Measurements from ENCODE around the gene ARHGAP26.

Gene ARHGAP26

DNA sequence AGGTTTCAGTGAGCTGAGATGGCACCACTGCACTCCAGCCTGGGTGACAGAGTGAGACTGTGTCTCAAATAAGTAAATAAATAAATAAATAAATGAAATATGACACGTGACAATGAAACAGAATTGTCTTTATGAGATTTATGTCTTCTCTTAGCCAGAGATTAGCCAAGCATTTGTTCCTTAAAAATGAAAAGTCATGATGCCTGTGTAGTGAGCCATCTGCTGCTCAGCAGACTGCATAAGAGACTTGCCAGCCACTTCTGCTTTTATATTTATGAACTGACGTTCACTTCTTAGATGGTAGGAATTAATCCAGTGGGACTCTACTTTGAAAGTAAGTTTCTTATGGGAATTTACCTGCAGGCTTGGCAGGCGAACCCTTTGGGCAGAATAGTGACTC lies 405.9 kb downstream of the ARHGAP26 start:
- DNase-seq (ENCODE audit: low read depth in 1 of 2, low spot score in 1 of 2): no peak

DNA sequence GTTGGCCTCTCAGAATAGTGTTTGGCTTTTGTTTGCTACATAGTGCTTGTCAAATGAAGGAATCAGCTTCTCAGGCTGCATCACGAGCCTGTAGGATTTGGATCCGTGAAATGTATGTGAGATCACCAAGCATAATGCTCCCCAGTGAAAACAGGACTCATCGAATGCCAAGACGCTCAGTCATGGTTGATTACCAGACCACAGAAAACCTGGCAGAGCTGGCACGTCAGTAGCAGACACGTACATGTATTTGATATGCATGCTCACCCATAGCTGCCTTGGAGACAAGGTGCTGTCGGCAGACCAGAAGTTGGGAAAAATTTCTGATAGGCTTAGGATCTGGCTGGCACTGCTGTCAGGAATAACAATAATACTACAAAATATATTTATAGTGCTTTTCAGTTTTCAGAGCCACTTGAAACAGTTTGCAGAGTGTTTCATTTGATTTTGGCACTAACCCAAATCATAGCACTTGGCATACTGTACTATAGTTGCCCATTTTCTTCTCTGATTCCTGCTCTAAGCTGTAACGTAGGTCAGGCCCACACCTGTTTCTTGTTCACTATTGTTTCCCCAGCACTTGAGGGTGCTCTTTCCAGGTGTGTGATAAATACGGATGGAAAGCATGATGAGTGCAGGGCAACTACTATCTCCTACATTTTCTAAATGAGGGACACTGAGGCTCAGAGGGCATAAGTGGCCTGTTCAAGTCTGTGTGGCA lies 407.2 kb downstream of the ARHGAP26 start:
- DNase-seq (ENCODE audit: low read depth in 1 of 2, low spot score in 1 of 2): no peak

DNA sequence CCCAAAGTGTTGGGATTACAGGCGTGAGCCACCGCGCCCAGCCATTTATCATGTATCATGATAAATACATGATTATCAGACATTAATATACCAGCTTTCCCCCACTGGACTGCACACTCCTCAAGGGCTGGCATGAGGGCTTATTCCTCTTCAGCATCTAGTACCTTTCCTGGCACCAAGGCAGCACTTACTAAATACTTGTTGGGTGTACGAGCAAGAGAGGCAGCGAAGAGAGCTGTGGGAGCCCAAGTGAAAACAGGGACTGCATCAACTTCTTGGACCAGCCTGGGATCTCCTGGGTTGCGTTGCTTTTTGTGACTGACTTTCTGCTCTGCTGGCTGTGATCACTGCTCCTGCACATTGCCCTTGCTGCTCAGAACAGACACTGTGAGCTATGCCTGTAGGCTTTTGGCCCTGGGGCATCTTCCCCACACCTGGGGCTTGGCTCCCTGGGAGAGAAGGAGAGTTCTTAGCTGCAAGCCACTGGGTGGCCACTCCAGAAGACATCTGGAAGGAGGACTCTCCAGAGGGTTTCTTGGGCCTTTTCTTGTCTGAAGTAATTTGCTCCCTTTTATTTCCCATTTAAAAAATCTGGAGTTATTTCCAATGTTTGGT lies 409.1 kb downstream of the ARHGAP26 start:
- DNase-seq (ENCODE audit: low read depth in 1 of 2, low spot score in 1 of 2): no peak

DNA sequence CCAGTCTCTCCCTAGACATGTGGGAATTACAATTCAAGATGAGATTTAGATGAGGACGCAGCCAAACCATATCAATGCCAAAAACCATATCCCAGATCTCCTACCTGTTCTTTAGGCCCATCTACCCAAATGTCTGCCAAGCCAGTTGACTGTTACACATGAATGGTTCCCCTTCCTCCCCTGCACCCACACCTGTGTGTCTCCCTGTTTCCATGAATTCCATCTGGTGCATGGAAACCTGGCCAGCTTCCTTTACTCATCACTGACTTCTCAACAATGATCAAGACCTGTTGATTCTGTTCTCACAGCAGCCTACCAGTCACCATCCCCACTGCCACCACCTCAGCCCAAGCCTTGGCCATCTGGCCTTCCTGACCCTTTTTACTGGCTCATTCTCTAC lies 410.6 kb downstream of the ARHGAP26 start:
- no peak for DNase-seq (ENCODE audit: low read depth in 1 of 2, low spot score in 1 of 2)

DNA sequence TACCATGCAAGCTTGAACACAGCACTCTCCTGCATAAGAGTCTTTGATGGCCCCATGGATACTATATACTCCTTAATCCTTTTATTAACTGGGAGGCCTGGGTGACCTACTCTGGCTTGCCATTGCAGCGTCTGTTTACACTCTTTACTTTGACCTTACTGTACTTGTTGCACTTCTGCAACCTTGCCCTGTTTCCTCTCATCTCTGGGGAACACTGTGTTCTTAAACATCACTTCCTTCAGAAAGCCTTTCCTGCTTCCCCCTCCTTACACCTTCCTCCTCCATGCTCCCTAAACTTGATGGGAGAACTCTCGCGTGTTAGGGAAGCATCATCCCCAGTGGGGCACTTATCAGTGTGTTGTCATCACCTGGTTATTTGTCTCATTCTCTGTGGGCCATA lies 411.0 kb downstream of the ARHGAP26 start:
- no peak for DNase-seq (ENCODE audit: low read depth in 1 of 2, low spot score in 1 of 2)

DNA sequence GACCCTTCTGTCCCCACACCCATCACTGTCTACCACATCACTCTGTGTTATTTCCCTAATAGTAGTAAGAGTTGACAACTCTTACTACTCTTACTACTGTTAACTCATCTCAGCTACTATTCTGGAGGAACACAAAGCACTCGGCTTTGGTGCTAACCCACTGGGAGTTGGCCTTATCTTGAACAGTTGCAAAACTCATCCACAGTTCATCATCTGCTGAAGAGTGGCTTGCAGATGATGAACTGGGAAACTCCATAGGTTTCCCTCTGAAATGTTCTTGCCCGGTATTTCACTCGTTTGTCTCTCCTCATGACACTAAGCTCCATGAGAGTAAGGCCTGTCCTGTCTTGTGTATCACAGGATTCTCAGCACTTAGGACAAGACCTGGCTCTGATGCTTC lies 411.9 kb downstream of the ARHGAP26 start:
- DNase-seq (ENCODE audit: low read depth in 1 of 2, low spot score in 1 of 2): no peak

DNA sequence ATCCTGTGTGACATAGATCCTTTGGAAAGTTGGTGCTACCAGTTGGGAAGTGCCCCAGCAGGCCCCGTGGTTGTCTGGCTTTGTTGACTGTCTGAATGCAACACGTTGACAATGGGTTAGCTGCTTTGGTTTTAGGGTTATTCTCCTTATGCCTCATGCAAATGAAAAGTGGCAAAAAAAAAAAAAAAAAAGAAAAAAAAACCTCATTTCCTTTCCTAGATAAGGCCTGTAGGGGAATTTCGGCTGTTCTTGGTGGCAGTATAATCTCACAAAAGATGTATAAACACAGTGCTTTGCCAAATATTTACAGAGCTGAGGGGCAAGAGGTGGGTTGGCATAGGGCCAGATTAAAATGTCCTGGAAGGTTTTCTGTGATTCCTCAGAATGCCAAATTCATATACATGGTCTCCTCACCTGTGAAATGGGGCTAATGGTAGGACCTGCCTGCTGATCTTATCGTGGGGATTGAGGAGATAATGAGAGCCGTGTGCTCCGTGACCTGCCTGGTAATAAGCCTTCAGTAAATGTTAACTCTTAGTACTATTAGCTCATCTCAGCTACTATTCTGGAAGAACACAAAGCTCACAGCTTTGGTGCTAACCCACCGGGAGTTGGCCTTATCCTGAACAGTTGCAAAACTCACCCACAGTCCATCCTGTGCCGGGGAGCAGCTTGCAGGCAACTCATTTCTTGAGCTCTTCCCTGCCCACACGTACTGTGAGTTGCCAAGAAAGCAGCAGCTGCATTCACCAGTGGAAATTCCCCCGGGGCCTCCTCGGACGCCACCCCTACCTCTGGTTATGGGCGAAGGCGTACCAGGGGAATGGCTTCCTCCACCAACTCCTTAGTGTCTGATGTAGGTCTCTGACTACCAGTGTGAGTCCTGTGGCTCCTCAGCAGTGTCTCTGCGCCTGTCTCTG lies 413.0 kb downstream of the ARHGAP26 start:
- peak in 1 of 2 donors; percentile 35 for DNase-seq (ENCODE audit: low read depth in 1 of 2, low spot score in 1 of 2)

DNA sequence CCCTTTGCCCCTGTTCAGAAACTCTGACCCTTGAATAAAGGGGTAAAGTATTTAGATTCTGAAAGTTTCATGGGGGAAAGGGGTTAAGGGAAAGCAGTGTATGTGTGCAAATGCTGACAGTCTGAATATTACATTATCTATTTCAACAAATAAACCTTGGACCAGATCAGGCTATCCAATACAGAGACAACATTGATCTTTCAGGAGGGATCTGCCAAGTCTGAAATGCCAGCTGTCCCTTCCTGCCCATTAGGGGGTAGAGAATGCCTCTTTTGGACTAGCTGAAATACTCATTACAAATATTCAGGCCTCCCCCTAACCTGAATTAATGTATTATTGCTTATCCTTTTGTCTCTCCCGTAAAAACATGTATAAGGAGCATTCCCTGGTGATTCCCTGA lies 413.8 kb downstream of the ARHGAP26 start:
- DNase-seq (ENCODE audit: low read depth in 1 of 2, low spot score in 1 of 2): no peak

DNA sequence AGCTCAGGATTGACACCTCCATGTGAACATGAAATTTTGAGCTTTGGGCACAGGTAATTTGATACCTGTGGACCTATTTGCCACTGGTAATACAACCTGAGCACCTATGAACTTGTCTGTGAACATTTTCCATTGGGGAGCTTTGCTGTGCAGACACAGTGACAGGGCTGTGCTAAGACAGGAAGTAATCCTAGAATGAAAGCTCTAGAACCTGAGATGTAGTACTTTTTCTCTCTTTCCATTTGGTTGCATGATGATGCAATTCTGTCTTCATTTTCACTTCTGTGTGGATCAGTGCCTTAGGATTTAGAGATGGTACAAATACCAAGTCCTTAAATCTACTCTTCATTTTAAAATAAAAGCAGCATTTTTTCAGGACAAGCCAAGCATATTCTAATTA lies 416.4 kb downstream of the ARHGAP26 start:
- DNase-seq (ENCODE audit: low read depth in 1 of 2, low spot score in 1 of 2): no peak

DNA sequence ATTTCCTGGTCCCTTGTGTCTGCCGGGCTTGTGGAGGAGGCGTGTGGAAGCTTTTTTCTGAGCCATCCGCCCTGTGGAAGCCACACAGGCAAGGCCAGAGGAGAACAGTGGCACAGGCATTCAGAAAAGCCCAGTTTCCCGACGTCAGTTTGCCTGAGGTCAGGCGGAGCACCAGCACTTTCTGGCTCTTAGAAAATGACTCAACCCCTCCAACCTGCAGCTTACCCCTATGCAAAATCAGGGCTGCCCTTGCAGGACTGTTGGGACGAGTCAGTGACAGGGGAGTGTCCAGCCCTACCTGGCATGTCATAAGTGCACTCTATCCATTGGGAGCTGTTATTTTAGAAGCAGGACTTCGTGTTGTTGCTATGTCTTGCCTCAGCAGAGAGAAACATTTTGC lies 417.3 kb downstream of the ARHGAP26 start:
- DNase-seq (ENCODE audit: low read depth in 1 of 2, low spot score in 1 of 2): no peak

DNA sequence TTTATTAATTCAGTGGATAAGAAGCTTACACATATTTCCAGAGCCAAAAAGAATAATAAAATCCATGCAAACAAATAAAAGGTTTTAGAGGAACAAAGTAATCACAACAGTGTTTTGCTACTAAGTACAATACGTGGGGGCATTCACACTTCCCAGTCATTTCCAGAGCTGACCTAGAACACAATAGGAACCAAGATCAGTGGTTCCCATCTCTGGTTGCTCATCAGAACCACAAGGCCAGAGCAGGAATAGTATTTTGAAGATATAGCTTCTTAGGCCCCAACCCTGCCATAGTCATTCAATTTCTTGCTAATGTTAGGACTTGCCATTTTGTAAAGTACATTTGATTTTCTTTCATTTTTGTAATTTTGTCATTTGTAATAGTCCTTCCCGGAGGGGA lies 417.9 kb downstream of the ARHGAP26 start:
- DNase-seq (ENCODE audit: low read depth in 1 of 2, low spot score in 1 of 2): no peak

DNA sequence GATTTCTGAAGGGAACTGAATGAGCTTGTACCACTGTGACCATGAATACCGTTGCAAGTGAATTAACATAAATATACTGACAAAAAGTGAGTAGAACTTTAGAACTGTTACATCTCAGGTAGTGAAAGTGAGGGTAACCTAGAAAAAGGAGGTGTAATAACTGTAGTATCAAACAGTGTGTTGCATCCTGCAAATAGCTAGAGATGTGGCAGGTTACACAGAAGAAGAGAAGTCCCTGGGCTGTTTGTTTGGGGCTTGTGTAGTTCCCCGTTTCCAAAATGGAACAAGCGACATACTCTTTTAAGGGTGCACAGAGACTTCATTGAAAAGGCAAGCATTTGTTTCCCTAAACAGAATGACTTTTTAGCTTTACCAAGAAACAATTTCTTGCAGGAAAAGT lies 418.5 kb downstream of the ARHGAP26 start:
- no peak for DNase-seq (ENCODE audit: low read depth in 1 of 2, low spot score in 1 of 2)

DNA sequence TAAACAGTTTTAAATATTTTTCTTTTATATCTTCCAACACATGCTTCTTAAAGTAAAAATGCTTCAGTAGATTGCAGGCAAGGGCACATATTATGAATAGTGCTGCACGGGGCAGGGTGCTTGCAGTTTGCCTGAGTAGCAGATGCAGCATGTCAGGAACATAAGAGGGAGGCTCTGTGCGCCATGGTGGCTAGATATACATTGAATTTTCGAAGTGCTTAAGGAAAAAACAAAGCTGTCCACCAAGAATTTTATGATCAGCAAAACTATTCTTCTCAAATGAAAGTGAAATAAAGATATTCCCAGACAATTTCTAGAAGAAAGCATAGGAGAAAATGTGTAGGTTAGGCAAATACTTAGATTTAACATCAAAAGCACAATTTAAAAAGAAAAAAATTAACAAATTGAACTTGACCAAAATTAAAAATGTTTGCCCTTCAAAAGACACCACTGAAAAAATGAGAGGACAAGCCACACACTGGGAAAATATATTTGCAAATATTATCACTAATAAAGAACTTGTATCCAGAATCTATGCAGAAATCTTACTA lies 420.2 kb downstream of the ARHGAP26 start:
- DNase-seq (ENCODE audit: low read depth in 1 of 2, low spot score in 1 of 2): no peak

DNA sequence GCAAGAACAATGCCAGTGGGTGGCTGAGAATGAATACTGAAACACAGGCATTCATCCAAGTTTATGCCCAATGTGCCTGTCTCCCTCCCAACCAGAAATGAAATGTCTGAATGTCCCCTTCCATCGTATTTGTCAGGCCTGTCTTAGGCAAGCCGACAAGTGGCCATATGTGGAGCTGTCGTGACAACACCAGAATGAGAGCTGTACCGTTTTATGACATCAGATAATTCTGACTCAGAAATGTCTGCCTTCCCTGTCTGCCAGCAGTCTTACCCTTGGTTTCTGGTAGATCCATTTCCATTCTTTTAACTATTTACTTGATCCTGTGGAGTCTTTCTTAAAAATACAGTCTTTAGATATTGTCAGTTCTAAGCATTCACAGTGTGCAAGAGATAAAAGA lies 421.5 kb downstream of the ARHGAP26 start:
- DNase-seq (ENCODE audit: low read depth in 1 of 2, low spot score in 1 of 2): no peak

DNA sequence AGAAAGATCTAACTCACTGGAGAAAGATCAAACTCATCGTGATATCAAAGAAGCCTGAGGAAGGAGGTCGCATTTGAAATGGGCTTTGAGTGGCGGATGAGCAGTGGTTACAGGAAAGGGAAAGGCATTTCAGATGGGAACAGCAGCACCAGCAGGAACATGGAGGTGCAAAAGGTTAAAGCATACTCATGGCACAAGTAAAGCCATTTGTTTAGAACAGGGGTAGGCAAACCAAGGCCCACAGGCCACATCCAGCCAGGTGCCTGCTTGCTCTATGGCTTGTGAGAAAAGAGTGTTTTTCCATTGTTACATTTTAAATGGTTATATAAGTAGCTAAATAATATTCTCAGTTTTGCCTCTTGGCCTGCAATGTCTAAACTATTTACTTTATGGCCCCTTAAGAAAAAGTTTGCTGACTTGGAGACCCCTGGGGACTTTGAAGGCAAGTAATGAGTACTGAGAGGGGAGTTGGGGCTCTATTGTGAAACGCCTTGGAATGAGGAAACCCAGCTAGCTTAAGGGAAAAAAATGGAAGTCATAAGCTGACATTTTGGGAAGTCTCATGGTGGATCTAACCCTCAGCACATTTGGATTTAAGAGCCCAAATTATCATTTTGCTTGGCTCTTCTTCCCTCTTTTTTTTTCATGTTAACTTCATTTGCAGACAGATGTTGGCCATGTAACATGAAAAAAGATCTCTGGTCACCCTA lies 422.2 kb downstream of the ARHGAP26 start:
- DNase-seq (ENCODE audit: low read depth in 1 of 2, low spot score in 1 of 2): no peak

DNA sequence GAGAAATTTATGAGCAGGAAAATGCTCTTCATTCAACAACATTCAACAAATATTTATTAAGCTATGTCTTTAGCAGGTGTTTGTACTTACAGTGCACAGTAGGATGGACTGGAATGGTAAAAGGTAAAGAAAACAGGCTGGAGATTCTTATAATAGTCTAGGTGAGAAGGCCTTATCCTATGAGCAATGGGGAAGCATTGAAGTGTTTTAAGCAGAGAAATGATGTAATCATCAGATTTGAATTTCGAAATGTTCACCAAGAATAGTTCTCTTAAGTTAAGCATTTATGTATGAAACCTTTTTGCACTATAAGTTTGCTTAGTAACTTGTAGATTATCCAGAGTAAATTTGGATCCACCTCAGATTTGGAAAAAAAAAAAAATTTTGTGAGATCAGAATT lies 424.0 kb downstream of the ARHGAP26 start:
- DNase-seq (ENCODE audit: low read depth in 1 of 2, low spot score in 1 of 2): no peak

DNA sequence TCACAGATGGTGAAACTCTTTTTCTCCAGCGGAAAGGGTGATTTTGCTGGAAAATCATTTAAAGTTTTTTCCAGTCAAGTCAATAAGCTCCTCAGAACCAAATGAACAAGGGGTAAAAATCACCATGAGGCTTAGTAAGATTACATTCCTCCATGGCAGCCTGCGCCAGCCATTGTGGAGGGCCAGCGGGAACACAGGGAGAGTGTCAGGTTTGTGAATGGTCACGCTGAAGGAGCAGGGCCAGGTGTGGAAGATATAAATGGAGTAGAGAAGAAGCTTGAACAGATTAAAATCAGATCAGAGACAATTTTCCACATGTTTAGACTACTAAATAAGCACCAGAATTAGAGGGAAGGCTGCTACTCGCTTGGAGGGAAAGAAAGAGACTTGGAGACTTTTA lies 424.5 kb downstream of the ARHGAP26 start:
- no peak for DNase-seq (ENCODE audit: low read depth in 1 of 2, low spot score in 1 of 2)

DNA sequence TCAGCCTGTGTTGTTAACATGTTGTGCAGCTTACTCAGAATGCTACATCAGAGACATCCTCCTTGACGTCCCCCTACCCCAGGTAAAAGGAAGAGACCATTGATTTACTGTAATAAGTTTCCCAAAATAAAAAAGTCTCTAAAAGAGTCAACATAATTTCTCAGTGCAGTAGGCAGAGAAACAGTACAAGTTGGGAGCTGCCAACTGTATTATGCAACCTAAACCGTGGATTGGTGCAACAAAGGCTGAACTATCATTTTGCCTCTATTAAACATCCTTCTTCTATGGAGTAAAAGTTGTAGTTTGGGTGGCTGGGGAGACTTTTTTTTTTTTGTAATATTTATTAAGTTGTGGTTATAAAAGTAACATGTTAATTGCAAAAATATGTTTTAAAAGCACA lies 425.3 kb downstream of the ARHGAP26 start:
- DNase-seq (ENCODE audit: low read depth in 1 of 2, low spot score in 1 of 2): no peak

DNA sequence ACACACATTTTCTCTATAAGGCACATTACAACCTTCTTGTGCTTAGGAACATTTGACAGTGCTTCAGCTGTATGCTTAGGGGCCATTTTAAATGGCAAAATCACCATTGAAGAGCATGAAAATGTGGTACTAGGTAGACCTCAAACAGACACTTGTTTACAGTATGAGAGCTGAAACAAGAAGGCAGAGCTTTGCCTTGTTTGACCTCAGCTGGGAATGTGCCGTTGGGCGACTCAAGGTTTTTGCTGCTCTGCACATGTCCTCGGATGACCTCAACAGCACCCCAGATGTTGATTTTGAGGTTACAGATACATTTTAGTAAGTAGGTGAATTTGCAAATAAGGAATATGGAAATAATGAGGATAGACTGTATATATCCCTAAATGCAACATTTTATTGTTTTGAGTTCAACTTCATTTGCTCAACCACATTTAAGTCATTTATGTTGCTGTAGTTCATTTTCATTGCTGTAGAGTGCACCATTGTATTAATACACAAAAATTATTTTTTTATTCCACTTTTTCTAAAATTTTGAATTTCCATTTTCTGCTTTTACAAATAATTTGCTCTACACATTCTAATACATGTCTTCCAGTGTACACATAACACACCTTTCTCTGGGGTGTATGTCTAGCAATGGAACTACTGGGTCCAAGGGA lies 426.6 kb downstream of the ARHGAP26 start:
- no peak for DNase-seq (ENCODE audit: low read depth in 1 of 2, low spot score in 1 of 2)

DNA sequence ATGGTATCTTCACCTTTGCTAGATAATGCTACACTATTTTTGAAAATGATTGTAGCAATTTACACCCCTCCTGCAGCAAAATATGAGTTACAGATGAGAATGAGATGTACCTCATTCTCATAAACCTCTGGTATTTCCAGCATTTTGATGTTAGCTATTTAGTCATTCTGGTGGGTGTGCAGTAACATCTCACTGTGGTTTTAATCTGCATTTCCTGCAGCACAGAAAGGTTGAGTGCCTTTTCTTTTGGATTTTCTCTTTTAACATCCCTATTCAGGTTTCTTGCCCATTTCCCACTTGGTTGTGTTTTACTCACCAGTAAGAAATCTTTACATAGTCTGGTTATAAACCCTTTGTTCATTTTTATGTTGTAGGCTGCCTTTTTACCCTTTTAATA lies 427.1 kb downstream of the ARHGAP26 start:
- DNase-seq (ENCODE audit: low read depth in 1 of 2, low spot score in 1 of 2): no peak

DNA sequence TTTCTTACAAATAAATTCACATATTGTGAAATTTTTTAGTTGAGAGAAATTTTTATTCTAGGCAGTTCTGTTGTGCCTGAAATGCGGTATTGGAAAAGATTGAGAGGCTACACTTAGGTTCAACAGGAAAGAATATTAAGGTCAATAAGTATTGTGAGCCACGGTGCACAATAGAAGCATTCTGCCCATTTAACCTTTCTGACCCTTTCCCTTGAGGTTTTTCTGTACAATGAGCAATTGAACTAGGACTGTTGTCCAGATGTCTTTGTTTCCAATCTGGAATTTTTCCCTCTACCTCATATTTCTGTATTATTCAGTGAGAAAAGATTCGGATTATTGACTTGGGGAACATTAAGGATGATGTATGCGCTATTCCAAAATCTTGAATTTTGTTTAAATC lies 428.2 kb downstream of the ARHGAP26 start:
- no peak for DNase-seq (ENCODE audit: low read depth in 1 of 2, low spot score in 1 of 2)
